Activated CD4-positive, alpha-beta memory T cell treated with anti-CD3 and anti-CD28 coated beads, Interleukin-2, amount 10 ng/mL, durations not matched to agents 7 days and 5 days (primary cell): ENCODE data around the gene BTBD2. TPM values are rescaled to one million over a fixed set of nuclear protein-coding genes. Genes with fewer than 3 reads are reported as not detected.
"Not testable (repeated sequence)": the region's sequence is repeated elsewhere in the genome, so short reads cannot be mapped to it uniquely, and the experiment has no call there.

Experiments used
- CTCF ChIA-PET: fragments of 350-600 bp; sonication (Branson Sonifier 250); formaldehyde crosslinking; loops from one replicate; lab custom pipeline; 2021; ENCODE audit warnings: antibody characterized with exemption, inconsistent platforms; lab: Charles Lee
- POLR2A ChIA-PET: fragments of 350-600 bp; sonication (Branson Sonifier 250); formaldehyde crosslinking; loops from one replicate; lab custom pipeline; 2021; ENCODE audit warnings: antibody characterized with exemption; lab: Charles Lee
- DNase-seq: peaks from one replicate; pipeline ENCODE4 v3.0.0-alpha.2; 2020
- H3K27ac Mint-ChIP-seq: one replicate; pipeline ENCODE4 v1.8.0; 2021; ENCODE audit warnings: mild to moderate bottlenecking, mixed read lengths
- H3K27me3 Mint-ChIP-seq: one replicate; pipeline ENCODE4 v1.8.0; 2021; ENCODE audit warnings: mixed read lengths
- H3K36me3 Mint-ChIP-seq: one replicate; pipeline ENCODE4 v1.8.0; 2021; ENCODE audit warnings: low read depth, mixed read lengths
- H3K4me1 Mint-ChIP-seq: one replicate; pipeline ENCODE4 v1.8.0; 2021; ENCODE audit warnings: mixed read lengths
- H3K4me3 Mint-ChIP-seq: one replicate; pipeline ENCODE4 v1.8.0; 2021; ENCODE audit warnings: mild to moderate bottlenecking, mixed read lengths
- H3K9me3 Mint-ChIP-seq: one replicate; pipeline ENCODE4 v1.8.0; 2021; ENCODE audit warnings: mixed read lengths
- total RNA-seq, 2 experiments: library from RNA; stranded (reverse); gene quantifications; one replicate each; pipeline ENCODE4 v1.2.3, GENCODE V29; 2021

Gene BTBD2
- total RNA-seq, 2 experiments from 2014 or later: 55.4 to 57.1 TPM

DNA sequence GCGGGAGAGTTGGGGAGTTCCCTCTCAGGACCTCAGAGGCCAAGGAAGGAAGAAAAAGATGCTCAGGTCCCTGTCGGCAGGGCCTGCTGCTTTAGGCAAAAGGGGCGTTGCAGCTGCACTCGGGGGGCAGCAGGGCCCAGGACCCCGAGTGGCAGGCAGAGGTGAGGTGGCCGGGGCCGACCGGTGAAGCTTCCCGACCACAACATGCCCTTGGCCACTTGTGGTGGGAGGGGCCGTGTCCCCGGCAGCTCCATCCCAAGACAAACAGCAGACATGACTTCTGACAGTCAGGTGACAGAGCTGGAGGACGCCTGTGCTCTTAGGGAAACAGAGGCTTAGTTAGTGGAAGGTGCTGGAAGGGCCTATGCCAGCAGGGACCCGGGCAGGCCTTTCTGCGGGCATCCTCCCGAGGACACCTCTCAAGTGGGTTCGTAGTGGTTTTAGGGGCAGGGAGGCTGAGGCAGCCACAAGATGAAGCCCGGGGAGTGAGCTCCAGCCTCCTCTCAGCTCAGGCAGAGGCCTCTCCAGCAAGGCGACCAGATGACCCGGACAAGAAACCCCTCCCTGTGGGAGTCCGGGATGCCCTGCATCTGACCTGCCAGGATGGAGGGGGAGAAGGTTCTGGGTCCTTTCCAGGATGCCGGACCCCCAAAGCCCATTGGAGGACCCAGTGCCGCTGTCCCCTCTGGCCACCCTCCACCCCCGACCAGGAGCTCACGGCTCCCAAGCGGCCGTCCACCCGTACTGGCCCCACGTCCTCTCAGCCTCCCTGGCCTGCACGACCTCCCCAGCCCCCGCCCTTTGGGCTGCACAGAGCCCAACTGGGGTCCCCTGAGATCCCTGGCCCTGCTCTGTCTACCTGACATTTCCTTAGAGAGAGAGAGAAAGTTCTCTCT is 24.2 kb downstream of the BTBD2 start:
- no peaks in the 10 kb centered on the region for H3K27me3 Mint-ChIP-seq
- DNase-seq: no peak
- H3K4me3 Mint-ChIP-seq: no peak overlapping the region
- H3K4me1 Mint-ChIP-seq: no peaks in the 10 kb centered on the region
- no peaks in the 10 kb centered on the region for H3K9me3 Mint-ChIP-seq
- peaks cover 25% of the 10 kb centered on the region for H3K36me3 Mint-ChIP-seq
- ChIA-PET POLR2A (no interaction called here), CTCF (no interaction called here)
- no peak overlapping the region for H3K27ac Mint-ChIP-seq

DNA sequence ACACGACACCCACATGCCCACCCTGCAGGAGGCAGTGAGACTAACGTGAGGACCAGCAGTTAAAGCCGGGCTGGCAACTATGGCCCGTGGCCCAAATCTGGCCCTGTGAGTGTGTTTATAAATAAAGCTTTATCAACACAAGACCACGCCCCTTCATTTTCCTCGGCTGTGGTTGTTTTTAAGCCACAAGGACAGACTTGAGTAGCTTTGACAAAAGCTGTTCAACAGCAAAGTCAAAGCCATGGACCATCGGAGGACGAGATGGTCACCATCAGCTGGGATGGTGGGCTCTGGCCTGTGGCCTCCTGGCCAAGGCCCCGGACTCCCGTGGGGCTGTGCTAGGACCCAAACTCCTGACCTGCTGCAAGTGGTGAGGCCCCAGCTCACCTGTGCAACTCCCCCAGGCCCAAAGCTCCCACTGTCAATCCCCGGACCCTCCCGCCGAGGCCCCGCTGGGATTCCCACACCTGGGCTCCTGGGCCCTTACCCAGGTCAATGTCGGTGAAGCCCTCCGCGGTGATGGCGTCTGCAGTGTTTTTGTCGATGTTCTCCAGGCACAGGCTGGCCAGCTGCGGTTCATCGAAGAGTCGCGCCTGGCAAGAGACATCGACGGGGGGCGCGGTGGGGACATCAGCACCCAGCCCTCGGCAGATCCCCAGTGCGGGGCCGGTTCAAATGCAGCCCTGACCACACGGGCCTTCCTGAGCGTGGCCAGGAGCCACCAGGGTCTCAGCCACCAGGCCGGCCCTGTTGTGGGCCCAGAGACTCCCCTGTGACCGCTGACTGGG is 25.1 kb downstream of the BTBD2 start:
- no peak overlapping the region for H3K27ac Mint-ChIP-seq
- no peak for DNase-seq
- H3K4me1 Mint-ChIP-seq: no peaks in the 10 kb centered on the region
- H3K36me3 Mint-ChIP-seq: peaks cover 21% of the 10 kb centered on the region
- no peaks in the 10 kb centered on the region for H3K27me3 Mint-ChIP-seq
- H3K4me3 Mint-ChIP-seq: no peak overlapping the region
- H3K9me3 Mint-ChIP-seq: no peaks in the 10 kb centered on the region
- CTCF ChIA-PET: interaction anchor here (0.7 to 1.1 kb wide), 2 partner anchors 14 to 44 kb away, joined by 3 to 5 read pairs; no protein-coding TSS in a partner anchor
- POLR2A ChIA-PET: no interaction called here

DNA sequence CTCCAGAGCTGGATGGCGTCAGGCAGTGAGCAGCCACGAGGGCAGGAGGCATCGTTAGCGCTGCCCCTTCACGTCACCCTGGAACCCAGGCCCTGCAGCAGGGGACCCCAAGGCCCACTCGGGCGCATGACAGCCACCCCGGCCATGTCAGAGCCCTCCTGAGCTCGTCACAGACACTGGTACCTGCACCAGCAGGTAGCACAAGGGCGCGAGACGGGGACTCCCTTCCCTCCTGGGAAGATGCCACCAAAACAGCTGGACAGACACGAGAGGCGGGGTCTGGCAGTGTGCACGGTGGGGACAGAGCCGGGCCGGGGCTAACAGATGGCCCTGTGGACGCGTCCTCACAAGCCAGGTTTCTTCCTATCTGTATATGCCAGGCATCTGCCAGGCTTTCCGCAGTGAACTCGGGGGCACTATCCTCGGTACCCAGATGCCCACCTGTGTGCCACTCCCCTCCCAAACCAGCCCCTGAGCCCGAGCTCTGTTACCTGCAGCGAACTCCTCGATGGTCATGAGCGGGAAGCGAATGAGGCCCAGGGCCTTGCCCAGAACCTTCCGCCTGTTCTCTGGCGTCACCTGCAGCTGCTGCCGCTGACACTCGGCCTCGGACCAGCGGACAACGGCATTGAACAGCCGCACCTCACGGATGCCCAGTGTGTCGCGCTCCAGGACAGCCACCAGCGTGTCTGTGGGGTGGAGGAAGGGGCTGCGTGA is 25.8 kb downstream of the BTBD2 start:
- Mint-ChIP-seq H3K9me3 (no peaks in the 10 kb centered on the region), H3K36me3 (peaks cover 25% of the 10 kb centered on the region), H3K4me3 (no peak overlapping the region), H3K27me3 (no peaks in the 10 kb centered on the region), H3K4me1 (no peaks in the 10 kb centered on the region), H3K27ac (no peak overlapping the region)
- ChIA-PET POLR2A (no interaction called here), CTCF (interaction anchor here (0.7 to 1.1 kb wide), 2 partner anchors 15 to 44 kb away, joined by 3 to 5 read pairs; no protein-coding TSS in a partner anchor)
- DNase-seq: no peak

DNA sequence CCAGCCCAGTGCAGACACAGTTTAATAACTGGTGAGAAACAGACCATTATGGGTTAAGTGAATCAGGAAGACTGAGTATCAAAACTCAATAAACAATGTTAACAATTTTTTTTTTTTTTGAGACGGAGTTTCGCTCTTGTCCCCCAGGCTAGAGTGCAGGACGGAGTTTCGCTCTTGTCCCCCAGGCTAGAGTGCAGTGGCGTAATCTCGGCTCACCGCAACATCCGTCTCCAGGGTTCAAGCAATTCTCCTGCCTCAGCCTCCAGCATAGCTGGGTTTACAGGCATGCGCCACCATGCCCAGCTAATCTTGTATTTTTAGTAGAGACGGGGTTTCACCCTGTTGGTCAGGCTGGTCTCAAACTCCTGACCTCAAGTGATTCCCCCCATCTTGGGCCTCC is 27.1 kb downstream of the BTBD2 start:
- H3K9me3 Mint-ChIP-seq, H3K4me3 Mint-ChIP-seq, POLR2A ChIA-PET, H3K27me3 Mint-ChIP-seq, DNase-seq, H3K4me1 Mint-ChIP-seq, CTCF ChIA-PET: not testable (repeated sequence)
- H3K36me3 Mint-ChIP-seq: peaks cover 29% of the 10 kb centered on the region
- H3K27ac Mint-ChIP-seq: peak overlapping the region; percentile 19

DNA sequence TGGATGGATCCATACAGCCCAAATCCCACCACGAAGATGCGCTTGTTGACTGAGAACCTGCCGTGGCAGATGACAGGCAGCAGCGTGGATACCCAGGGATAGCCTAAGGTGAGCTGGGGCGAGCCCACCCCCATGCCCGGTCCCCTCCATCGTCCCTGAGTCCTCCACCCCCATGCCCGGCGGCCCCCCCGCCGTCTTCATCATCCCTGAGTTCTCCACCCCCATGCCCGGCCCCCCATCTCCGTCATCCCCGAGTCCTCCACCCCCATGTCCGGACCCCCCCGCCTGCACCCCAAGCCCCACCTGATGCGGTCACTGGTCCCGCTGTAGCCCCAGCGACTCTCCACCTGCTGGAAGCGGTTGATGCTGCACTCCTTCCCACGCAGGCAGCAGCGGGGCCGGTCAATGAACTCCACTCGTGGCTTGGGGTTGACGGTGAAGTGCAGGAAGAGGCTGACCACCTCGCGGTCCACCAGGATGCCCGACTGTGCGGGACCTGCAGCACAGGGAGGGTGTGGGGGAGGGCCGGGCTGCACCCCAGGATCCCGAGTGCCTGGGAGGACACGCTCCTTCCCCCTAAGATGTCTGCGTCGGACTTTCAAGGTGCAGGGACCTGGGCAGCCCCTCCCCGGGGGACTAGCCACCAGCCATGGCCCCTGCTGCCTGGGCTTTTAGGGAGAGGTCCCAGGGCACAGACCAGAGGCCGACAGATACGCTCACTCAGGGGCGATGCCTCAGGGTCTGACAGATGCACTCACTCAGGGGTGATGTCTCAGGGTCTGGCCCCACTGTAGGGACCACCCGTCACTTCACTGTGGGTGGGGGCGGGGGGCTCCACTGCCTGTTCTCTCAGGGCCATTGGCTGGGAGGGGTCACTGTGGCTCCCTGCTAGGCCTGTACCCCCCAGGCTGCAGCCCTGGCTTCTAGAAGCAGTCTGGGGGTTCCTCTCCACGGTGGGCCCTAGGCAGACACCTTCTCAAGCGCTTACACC is 28.0 kb downstream of the BTBD2 start:
- peaks cover 27% of the 10 kb centered on the region for H3K36me3 Mint-ChIP-seq
- no peaks in the 10 kb centered on the region for H3K27me3 Mint-ChIP-seq
- no peak overlapping the region for H3K27ac Mint-ChIP-seq
- H3K9me3 Mint-ChIP-seq: no peaks in the 10 kb centered on the region
- H3K4me1 Mint-ChIP-seq: no peaks in the 10 kb centered on the region
- CTCF ChIA-PET: no interaction called here
- POLR2A ChIA-PET: no interaction called here
- DNase-seq: no peak
- no peak overlapping the region for H3K4me3 Mint-ChIP-seq

DNA sequence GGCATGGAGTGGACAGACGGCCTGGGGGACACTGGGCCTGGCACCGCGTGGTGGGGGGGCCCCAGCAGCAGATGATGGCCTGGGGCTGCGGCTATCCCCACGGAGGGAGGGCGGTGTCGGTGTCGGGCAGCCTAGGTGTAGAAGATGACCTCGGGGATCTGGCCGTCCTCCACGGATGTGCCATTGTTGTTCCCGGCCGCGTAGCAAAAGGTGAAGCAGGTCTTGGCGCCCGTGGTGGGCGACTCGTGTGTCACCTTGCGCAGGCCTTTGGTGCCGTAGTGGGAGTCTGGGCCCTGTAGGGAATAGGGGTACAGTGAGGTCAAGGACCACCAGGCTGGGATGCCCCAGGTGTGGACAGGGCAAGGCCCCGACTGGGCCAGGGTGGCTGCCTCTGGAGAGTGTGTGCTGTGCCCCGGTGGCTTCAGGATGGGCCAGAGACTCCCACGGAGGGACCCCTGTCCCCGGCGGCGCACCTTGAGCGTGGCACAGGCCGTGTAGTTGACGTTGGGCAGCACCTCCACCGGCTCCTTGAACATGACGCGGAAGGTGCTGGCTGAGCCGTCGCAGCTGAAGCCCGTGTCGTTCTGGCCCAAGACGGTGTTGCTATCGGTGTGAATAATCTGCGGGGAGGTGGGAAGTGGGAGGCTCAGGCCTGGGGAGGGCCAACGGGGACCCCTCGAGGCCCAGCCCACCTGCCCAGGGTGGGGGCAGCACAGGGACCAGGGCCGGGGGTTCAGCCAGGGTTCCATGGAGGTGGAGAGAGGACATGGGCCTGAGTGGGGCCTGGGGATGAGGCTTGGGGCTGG is 29.0 kb downstream of the BTBD2 start:
- ChIA-PET CTCF (no interaction called here), POLR2A (no interaction called here)
- Mint-ChIP-seq H3K9me3 (no peaks in the 10 kb centered on the region), H3K4me1 (no peaks in the 10 kb centered on the region), H3K27me3 (no peaks in the 10 kb centered on the region), H3K4me3 (no peak overlapping the region), H3K27ac (no peak overlapping the region), H3K36me3 (peaks cover 36% of the 10 kb centered on the region)
- DNase-seq: no peak

DNA sequence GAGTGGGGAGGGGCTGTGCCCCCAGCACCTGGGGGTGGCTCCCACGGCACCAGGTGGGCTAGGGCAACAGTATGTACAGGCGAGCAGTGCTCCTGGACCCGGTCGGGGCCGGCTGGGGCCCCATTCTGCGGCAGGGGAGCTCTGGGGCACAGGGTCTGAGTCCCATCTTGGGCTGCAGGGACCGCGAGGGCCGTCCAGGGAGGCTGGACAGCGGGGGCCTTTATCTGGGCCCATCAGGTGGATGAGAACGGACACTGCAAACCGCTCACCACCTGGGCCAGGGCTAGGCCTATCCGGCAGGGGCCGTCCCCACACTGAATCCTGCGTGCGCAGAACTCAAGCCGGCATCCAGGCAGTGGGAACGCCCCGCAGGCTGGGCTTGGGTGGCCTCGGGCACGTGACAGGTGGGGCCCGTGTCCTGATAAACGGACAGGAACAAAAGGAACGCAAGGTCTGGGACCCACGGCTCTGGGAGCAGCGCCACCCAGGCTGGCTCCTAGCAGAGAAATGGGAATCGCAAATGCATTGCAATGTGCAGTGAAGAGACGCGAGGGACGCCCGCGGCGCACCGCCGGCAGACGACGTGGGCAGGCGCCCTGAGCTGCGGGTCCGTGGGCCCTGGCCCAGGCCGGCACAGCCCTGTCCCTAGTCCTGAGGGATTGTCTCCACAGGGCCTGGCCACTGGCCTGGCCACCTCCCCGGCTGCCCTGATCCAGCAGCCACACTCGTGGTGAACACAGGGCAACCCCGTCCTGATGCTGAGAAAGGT is 29.7 kb downstream of the BTBD2 start:
- no peaks in the 10 kb centered on the region for H3K9me3 Mint-ChIP-seq
- POLR2A ChIA-PET: no interaction called here
- CTCF ChIA-PET: no interaction called here

DNA sequence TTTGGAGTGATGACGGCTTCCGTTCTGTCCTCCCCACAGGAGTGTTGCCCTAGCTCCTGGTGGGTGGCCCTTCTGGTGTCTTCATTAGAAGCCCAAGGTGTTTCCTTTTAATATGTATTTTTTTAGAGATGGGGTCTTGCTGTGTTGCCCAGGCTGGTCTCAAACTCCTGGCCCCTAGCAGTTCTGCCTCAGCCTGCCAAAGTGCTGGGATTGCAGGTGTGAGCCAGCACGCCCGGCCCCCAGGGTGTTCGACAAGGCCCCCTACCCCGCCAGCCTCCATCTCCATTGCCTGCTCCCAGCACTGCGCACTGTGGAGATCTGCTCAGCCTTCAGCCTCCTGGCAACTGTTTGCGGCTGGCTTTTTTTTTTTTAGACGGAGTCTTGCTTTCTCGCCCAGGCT is 31.2 kb downstream of the BTBD2 start:
- Mint-ChIP-seq H3K27me3 (no peaks in the 10 kb centered on the region), H3K9me3 (no peaks in the 10 kb centered on the region), H3K36me3 (peaks cover 38% of the 10 kb centered on the region), H3K4me3 (no peak overlapping the region), H3K27ac (no peak overlapping the region), H3K4me1 (no peaks in the 10 kb centered on the region)
- DNase-seq: no peak
- ChIA-PET POLR2A (no interaction called here), CTCF (interaction anchor here (0.9 kb wide), 1 partner anchor 87 kb away, joined by 4 read pairs; no protein-coding TSS in a partner anchor)

More for the DNA sequence above, 29.7 kb downstream of the BTBD2 start:
- no peak overlapping the region for H3K27ac Mint-ChIP-seq
- peaks cover 36% of the 10 kb centered on the region for H3K36me3 Mint-ChIP-seq
- DNase-seq: no peak
- H3K4me1 Mint-ChIP-seq: no peaks in the 10 kb centered on the region
- no peaks in the 10 kb centered on the region for H3K27me3 Mint-ChIP-seq
- no peak overlapping the region for H3K4me3 Mint-ChIP-seq

DNA sequence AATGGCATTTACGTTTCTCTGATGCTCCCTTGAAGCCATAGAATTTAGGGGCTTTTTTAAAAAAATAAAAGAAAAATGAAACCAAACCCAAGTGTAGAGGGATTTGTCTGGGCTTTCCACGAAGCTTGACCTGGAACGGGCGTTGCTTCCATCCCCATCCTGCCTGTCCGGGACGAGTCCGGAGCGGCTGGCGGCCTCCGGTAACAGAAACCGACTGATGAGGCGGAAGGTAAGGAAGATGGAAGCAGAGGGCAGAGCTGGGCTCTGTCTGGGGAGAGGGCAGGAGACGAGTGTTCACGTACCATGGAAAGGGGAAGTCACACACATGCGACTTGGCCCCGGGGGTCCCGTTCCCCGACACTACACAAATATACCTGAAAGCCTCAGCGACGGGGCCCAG is 34.3 kb downstream of the BTBD2 start:
- Mint-ChIP-seq H3K36me3 (peaks cover 32% of the 10 kb centered on the region), H3K27me3 (no peaks in the 10 kb centered on the region), H3K4me3 (no peak overlapping the region), H3K4me1 (no peaks in the 10 kb centered on the region), H3K9me3 (no peaks in the 10 kb centered on the region), H3K27ac (no peak overlapping the region)
- no peak for DNase-seq
- POLR2A ChIA-PET: no interaction called here
- CTCF ChIA-PET: no interaction called here

DNA sequence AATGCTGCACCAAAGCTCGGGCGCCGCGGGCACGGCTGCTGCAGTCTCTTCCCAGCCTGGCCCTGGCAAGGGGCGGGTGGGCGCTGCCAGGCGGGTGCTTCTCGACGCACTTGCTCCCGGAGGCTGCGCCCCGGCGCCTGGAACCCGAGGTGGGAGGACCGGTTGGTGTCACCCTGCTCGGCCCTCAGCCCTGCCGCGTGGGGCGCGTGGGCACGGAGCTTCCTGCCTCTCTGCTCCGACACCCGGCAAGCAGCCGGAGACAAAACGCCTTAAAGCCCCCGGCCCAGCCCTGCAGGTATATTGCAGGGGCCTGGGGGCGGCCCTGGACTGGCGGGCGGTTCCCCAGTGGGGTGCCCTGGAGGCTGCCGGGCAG is 34.7 kb downstream of the BTBD2 start:
- ChIA-PET POLR2A (no interaction called here), CTCF (no interaction called here)
- no peaks in the 10 kb centered on the region for H3K9me3 Mint-ChIP-seq
- H3K4me1 Mint-ChIP-seq: no peaks in the 10 kb centered on the region
- DNase-seq: no peak
- no peak overlapping the region for H3K4me3 Mint-ChIP-seq
- H3K27me3 Mint-ChIP-seq: no peaks in the 10 kb centered on the region
- peaks cover 33% of the 10 kb centered on the region for H3K36me3 Mint-ChIP-seq
- H3K27ac Mint-ChIP-seq: no peak overlapping the region
